Epidermal melanocyte (primary cell): ENCODE measurements around the gene KAT6B.

Experiments
- DNase-seq: peaks from one replicate; pipeline ENCODE4 v3.0.0; 2011; ENCODE audit warnings: low spot score; ENCODE audit not compliant: insufficient read length

Gene KAT6B

GRCh38 chr10:75011221-75011620, 184.8 kb downstream of the KAT6B start:
- DNase-seq = no peak

- no peak for DNase-seq
These were observed 186.1 kb downstream of the KAT6B start for GRCh38 chr10:75012471-75012870.

- DNase-seq = no peak
These were observed 186.6 kb downstream of the KAT6B start for GRCh38 chr10:75013007-75013406.

GRCh38 chr10:75013522-75013921, 187.1 kb downstream of the KAT6B start:
- DNase-seq = no peak

- DNase-seq = no peak
These were observed 188.3 kb downstream of the KAT6B start for GRCh38 chr10:75014516-75015230.

- DNase-seq = no peak
These were observed 189.0 kb downstream of the KAT6B start for GRCh38 chr10:75015442-75015841.

- no peak for DNase-seq
These were observed 189.9 kb downstream of the KAT6B start for GRCh38 chr10:75016325-75016724.

GRCh38 chr10:75018251-75018650, 191.9 kb downstream of the KAT6B start:
- DNase-seq = no peak

- DNase-seq = no peak
These were observed 192.4 kb downstream of the KAT6B start for GRCh38 chr10:75018686-75019307.

GRCh38 chr10:75019370-75019769, 193.0 kb downstream of the KAT6B start:
- no peak for DNase-seq

GRCh38 chr10:75020168-75020567, 193.8 kb downstream of the KAT6B start:
- no peak for DNase-seq

- DNase-seq = peak; percentile 43
These were observed 195.2 kb downstream of the KAT6B start for GRCh38 chr10:75021379-75022249.

GRCh38 chr10:75023074-75023473, 196.7 kb downstream of the KAT6B start:
- DNase-seq = no peak

- DNase-seq = no peak
These were observed 198.6 kb downstream of the KAT6B start for GRCh38 chr10:75024971-75025523.

GRCh38 chr10:75028049-75028448, 201.6 kb downstream of the KAT6B start:
- DNase-seq = no peak

- DNase-seq = no peak
These were observed 202.3 kb downstream of the KAT6B start for GRCh38 chr10:75028748-75029147.

GRCh38 chr10:75029420-75029819, 203.0 kb downstream of the KAT6B start:
- no peak for DNase-seq

GRCh38 chr10:75029857-75030256, 203.5 kb downstream of the KAT6B start:
- DNase-seq = no peak

GRCh38 chr10:75030371-75030770, 204.0 kb downstream of the KAT6B start:
- DNase-seq = no peak

- DNase-seq = no peak
These were observed 205.7 kb downstream of the KAT6B start for GRCh38 chr10:75032119-75032518.

- no peak for DNase-seq
These were observed 206.4 kb downstream of the KAT6B start for GRCh38 chr10:75032813-75033212.
